Endothelial cell of hepatic sinusoid (primary cell): ENCODE measurements around the gene FAAP100.
"Not testable (repeated sequence)": the region's sequence is repeated elsewhere in the genome, so short reads cannot be mapped to it uniquely, and the experiment has no call there.

Experiments
- in situ Hi-C: cut with HindIII; loops from 2 replicates; pipeline ENCODE4 v1.10.0; 2017; ENCODE audit warnings: low sequenced_read_pairs

Gene FAAP100

DNA sequence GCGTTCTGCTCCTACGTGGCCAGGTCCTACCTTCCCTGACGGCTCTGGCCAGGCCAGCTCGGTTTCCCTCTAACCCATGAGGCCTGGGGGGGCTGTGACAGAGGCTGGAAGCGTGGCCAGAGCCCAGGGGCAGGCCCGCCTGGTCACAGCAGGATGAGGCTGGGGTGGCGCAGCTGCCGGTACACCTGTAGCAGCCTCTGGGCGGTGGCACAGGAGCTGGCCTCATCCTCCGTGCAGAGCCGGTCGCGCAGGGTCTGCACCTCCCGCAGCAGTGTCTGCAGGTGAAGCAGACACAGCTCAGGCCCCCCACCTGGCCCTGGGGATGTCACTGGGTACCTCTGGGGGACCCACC, 11.5 kb downstream of the FAAP100 start:
- in situ Hi-C loops = no loop called here

DNA sequence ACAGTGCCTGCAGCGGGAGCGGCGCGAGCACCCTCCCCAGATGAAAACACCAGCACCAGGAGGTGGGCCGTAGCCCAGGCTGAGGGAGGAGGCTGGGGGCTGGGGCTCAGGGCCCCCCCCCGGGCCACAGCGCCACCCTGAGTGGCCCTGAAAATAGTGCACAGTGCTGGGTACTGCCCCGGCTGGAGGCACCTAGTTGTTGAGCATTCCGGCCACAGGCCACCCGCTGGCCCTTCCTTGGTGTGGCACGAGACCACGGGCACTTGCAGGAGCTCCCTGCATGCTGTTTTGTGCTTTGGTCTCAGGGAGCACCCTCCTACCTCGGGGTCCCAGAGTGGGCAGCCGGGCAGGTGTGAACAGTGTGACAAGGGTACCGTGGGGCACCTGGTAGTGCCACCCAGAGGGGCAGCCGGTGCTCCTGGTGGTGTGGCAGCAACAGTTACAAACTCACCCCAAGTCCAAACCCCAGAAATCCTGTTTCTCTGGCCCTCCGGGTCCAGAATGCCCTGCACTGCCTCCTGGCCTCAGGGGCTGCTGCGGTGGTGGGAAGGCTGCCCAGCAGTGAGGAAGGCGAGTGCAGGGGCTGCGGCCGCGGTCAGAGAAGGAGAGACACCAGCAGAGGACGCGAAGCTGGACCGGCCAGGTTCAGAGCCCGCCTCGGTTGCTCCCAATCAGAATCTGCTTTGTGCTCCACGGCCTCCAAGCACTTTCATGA, 12.0 kb downstream of the FAAP100 start:
- in situ Hi-C loops = no loop called here

DNA sequence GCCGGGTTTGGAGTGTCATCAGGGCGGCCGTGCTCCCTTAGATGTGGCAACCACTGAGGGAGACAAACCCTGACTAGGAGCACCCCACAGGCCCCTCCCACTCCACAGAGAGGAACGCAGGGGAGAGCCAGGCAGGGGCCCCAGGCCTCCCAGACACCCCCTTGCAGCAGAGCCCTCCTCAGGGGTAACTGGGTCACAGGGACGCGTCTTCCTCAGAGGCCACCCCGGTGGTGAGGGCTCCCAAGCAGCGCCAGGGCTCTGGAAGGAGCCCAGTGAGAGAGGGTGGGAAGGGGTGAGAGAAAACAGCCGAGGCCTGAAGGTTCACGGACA, 12.6 kb downstream of the FAAP100 start:
- in situ Hi-C loops = no loop called here

DNA sequence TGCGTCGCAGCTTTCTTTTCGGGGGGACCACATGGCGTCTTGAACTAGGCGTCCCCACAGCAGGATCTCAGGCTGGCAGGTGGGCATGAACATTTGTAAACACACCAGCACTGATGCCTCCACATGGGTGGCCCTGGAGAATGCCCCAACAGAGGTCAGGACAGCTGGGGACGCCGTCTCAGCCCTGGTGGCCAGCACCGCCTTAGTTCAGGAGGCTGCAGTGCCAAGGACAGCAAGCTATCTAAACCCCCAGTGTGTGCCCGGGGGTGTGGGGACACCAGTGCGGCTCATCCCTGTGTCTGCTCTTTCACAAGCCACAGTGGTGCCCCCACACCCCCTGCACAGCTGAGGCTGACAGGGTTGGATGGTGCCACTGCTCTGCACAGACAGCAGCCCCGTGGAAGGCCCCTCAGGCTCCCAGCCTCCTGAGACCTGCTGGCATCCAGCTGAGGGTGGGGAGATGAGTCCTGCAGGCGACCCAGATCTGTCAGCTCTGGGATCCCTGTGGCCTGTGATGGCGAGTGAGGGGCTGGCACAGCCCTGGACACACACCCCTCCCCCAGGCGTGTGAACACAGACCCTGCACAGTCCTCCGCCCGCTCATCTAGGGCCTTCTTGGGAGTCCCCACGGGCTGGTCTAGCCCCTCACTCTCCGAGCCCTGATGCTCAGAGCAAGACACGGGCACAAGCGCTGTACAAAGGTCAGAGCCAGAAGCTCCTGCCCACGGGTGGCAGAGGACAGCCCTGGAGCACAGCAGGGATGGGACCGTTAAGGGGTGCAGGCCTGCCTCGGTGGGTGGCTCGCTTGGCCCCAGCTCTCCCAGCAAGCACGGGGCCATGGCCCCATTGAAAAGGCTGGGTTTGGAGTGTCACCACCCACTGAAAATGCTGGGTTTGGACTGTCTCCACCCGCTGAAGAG, 13.2 kb downstream of the FAAP100 start:
- in situ Hi-C loops = no loop called here

DNA sequence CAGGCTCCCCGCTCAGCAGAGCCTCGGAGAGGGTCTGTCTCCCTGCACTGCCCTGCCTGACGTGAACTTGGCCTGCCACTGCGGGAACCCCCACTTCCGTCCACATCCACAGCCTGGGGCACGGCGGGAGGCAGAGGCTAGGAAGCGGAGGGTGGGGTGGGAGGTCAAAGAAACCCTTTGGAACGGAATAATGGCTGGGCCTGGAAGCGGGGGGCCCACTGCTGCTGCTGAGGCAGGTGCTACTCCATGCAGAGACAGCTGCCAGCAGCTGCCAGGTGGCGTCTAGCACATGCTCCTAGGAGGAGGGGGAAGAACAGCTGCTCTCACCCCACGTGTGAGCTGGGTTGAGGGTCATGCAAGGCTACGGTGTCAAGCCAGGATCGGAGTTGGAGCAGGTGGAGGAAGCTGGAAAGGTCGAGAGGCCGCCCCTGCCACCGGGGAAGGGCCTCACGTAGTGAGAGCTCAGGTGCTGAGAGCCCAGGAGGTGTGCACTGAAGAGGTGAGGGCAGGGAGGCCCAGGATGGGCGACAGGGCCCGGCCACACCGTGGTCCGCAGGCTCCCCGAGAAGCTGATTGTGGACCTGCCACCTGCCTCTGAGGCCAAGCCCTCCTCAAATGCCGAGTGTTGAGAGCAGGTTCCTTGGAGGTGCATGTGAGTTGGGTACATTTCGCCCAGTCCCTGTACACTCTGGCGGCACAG, 14.1 kb downstream of the FAAP100 start:
- in situ Hi-C loops = no loop called here

DNA sequence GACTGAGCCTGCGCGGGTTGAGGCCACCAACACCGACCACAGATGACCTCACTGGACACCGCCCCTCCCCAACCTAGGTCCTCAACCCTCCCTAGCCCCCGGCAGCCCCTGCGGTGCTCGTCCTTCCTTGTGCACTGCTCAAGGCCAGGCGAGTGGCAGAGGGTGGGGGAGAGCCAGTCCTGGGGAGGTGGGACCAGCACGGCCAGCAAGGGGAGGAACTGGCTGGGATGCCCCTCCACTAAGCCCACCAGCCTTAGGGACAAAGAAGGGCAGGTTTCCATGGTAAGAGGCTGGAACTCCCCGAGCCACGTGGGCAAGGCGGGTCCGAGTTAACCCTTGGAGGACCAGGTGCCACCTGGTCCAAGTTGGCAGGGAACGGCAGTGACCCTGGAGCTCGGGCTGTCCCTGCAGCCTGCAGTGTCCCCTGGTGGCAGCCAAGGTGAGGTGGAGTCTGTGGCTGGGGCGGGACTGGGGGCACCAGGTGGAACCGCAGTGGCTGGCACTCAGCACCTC, 14.8 kb downstream of the FAAP100 start:
- in situ Hi-C loops = no loop called here

DNA sequence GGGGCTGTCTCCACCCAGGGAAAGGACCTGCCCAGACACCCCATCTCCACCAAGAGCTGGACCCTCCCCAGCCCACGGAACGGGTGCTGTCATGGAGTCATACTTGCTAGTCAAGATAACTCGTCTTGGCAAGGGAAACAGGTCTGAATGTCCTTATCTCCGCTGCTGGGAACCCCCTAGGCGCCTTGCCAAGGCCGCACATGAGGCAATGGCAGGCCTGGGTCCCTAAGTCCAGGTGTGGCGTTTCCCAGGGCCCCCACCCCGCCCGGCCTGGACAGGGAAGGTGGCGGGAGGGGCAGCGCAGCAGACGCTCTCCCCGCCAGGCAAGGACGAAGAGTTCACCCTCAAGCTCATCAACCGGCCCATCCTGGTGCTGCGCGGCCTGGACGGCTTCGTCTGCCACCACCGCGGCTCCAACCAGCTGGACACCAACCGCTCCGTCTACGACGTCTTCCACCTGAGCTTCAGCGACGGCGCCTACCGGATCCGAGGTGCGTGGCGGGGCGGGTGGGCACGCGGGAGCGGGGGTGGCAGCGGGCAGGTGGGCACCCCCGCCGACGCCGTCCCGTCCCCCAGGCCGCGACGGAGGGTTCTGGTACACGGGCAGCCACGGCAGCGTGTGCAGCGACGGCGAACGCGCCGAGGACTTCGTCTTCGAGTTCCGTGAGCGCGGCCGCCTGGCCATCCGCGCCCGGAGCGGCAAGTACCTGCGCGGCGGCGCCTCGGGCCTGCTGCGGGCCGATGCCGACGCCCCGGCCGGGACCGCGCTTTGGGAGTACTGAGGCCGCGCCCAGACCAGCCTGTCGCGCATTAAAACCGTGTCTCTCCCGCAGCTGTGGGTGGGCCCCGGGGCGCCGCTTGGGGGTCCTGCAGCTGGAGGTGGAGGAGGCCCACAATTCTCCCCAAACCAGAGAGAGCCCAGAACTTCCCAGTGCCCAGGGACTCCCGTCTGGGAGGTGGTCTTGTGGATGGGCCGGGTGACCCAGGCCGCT, 15.6 kb downstream of the FAAP100 start:
- in situ Hi-C loops = no loop called here

DNA sequence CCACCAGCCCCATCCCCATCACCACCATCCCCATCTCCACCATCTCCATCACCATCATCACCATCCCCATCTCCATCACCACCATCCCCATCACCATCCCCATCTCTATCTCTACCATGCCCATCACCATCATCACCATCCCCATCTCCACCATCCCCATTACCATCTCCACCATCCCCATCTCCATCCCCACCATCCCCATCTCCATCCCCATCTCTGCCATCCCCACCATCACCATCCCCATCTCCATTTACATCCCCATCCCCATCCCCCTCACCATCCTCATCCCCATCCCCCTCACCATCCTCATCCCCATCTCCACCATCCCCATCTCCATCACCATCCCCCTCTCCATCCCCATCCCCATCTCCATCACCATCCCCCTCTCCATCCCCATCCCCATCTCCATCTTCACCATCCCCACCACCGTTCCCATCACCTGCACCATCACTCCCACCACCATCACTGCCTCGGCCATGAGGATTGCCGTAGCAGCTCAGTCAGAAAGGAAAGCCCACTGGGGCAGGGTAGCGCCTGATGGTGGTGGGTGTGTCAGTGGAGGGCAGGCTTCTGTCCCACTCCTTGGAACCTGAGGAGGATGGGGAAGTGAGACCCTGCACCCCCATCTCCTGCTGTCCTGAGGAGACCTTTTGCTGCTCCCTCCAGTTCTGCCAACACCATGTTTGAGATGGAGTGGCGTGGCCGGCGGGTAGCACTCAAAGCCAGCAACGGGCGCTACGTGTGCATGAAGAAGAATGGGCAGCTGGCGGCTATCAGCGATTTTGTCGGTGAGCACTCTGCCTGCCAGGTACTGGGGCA, 16.5 kb downstream of the FAAP100 start:
- in situ Hi-C loops = no loop called here

DNA sequence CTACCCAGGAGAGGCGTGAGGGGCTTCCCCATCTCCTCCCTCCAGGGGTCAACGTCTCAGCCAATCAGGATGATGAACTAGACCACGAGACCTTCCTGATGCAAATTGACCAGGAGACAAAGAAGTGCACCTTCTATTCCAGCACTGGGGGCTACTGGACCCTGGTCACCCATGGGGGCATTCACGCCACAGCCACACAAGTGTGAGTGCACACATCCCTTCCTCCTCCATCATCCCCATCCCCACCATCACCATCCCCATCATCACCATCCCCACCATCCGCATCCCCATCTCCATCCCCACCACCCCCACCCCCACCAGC, 17.2 kb downstream of the FAAP100 start:
- in situ Hi-C loops = no loop called here

DNA sequence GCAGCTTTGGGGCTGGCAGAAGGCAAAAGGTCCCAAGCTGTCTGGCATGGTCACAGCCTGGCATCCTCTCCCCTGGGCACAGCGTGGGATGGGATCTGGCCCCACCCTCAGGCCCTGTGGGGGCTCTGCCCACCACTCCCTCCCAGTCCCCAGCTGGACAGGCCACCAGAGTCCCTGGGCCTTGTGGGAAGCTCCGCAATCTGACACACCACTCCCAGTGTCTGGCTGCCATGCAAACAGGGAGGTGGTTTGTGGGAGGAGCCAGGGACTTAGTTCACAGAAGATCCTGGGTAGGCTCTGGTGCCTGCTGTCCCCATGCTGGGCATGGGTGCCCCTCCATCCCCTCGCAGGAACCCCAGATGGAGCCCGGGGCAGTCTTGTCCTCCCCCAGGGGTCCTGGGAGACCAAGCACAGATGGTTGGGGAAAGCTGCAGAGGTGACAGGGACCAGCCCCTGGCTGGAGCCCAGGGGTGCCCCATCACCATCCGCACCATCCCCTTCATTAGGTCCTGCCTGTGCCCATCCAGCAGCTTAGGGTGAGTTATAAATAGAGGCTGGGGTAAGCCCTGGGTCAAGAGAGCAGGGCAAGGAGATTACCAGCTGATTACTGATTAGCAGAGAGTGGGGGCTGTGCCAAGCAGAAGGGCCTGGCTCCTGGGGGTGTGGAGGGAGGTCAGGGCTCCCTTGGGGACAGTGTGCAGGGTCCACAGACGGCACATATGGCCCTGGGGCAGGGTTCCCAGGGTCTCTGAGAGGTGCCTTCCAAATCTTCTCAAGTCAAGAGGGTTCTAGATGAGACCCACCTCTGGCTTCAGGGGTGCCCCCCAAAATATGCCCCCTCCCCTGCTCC, 17.8 kb downstream of the FAAP100 start:
- in situ Hi-C loops = no loop called here

DNA sequence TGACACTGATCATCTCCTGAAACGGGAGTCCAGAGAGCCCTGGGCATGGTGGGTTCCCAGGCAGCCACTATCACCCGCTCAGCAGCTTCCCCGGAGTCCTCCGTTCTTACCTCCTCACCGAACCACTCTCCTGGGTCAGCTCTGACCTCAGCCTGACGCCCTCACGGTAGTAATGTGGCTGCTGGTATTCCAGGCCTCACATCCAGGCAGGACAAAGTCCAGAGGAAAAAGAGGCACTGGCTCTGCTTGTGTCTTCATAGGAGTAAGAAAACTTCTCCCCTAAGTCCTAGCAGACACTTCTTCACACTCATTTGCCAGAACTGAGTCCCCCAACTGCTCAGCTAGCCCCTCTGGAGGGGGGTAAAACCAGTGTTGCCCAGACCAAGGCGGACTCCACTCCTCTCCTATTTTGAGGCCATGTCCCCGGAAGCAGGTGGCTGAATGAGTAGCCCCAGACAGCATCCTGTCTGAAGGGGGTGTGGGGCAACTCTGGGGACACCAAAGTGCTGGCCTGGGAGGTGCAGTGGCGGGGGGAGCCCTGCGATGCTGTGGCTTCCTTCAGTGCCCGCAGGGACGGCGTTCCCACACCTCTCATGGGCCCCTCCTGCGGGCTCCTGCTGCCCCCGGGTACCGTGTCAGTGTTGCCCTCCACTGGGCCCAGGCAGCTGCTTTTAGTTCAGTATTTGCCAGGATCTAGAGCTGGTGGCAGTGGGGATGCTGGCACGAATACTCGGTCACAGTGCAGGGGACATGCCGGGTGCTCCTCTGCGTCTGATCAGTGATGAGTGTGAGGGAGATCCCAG, 18.6 kb downstream of the FAAP100 start:
- in situ Hi-C loops = no loop called here

DNA sequence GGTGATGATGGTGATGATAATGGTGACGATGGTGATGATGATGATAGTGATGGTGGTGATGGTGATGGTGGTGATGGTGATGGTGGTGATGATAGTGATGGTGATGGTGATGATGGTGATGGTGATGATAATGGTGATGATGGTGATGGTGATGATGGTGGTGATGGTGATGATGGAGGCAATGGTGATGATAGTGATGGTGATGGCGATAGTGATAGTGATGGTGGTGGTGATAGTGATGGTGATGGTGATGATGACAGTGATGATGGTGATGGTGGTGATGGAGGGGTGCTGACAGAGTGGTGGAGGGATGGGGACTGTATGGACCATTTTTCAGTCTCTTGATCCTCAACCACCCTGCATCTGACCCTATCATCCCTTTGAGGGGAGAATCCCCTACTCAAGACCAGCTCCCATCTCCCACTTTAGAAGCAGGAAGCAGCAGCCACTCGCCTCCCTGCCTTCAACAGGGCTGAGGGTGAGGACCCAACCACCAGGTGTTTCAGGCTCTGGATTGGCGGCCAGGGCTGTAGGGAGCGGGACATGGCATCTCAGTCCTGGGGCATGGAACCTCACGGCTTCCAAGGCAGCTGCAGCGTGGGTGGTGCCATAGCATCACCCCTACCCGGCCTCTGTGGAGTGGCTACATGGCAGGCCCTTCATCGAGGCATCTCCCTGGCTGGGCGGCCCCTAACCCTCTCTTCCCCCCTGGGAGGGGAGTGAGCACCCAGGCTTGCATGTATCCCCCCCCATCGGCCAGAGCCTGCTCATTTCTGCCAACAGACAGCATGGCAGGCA, 19.5 kb downstream of the FAAP100 start:
- in situ Hi-C loops = no loop called here

DNA sequence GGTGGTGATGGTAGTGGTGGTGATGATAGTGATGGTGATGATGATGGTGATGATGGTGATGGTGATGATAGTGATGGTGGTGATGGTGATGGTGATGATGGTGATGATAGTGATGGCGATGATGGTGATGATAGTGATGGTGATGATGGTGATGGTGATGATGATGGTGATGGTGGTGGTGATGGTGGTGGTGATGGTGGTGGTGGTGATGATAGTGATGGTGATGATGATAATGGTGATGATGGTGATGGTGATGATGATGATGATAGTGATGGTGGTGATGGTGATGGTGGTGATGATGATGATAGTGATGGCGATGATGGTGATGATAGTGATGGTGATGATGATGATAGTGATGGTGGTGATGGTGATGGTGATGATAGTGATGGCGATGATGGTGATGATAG, 20.2 kb downstream of the FAAP100 start:
- in situ Hi-C loops = not testable (repeated sequence)

DNA sequence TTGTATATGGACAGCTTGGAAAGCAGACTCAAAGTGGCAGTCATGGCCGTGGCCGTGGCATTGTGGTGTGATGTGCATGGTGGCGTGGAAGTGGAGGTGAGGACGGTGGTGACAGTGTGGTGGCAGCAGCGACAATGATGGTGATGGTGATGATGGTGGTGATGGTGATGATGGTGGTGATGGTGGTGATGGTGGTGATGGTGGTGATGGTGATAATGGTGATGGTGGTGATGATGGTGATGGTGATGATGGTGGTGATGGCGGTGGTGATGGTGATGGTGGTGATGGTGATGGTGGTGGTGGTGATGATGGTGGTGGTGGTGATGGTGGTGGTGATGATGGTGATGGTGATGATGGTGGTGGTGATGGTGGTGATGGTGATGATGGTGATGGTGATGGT, 21.1 kb downstream of the FAAP100 start:
- in situ Hi-C loops = not testable (repeated sequence)

DNA sequence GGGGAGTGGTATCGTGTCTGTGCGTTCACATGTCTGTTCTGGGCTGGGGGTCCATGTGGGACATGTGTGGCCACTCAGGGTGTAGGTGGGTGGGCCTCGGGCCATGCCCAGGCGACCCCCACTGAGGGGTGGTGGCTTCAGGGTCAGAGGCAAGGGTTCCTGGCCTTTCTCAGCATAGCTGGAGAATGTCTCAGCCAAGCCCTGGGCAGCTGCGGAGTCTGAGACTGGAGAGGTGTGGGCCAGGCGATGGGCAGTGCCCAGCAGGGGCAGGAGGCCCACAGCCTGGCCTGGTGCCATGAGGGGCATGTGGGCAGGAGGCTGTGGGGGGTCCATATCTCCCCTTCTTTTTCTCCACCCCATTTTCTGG, 22.7 kb downstream of the FAAP100 start:
- in situ Hi-C loops = no loop called here

DNA sequence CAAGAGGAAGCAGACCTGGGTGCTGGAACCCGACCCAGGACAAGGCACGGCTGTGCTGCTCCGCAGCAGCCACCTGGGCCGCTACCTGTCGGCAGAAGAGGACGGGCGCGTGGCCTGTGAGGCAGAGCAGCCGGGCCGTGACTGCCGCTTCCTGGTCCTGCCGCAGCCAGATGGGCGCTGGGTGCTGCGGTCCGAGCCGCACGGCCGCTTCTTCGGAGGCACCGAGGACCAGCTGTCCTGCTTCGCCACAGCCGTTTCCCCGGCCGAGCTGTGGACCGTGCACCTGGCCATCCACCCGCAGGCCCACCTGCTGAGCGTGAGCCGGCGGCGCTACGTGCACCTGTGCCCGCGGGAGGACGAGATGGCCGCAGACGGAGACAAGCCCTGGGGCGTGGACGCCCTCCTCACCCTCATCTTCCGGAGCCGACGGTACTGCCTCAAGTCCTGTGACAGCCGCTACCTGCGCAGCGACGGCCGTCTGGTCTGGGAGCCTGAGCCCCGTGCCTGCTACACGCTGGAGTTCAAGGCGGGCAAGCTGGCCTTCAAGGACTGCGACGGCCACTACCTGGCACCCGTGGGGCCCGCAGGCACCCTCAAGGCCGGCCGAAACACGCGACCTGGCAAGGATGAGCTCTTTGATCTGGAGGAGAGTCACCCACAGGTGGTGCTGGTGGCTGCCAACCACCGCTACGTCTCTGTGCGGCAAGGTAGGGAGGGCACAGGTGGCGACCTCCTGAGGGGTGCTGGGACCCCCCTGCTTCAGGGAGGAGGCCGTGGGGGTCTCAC, 23.3 kb downstream of the FAAP100 start:
- in situ Hi-C loops = no loop called here

DNA sequence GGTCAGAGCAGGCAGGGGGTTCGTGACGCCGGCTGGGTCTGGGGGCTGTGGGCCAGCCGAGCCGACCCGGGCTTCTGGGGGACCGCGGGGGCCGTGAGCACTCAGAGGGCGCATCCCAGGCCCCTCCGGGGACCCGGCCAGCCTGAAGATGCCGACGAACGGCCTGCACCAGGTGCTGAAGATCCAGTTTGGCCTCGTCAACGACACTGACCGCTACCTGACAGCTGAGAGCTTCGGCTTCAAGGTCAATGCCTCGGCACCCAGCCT, 23.8 kb downstream of the FAAP100 start:
- in situ Hi-C loops = no loop called here
